ENCODE results near the gene LRRC72. TPM values are rescaled to one million over a fixed set of nuclear protein-coding genes. Genes with fewer than 3 reads are reported as not detected.

The LRRC72 gene
- total RNA-seq, result not detected in 2 replicates
- not detected in 2 replicates for polyA plus RNA-seq
- polyA plus RNA-seq (2012), result not detected in 2 replicates
- not detected in 2 replicates for polyA minus RNA-seq (ENCODE audit: low replicate concordance)

DNA sequence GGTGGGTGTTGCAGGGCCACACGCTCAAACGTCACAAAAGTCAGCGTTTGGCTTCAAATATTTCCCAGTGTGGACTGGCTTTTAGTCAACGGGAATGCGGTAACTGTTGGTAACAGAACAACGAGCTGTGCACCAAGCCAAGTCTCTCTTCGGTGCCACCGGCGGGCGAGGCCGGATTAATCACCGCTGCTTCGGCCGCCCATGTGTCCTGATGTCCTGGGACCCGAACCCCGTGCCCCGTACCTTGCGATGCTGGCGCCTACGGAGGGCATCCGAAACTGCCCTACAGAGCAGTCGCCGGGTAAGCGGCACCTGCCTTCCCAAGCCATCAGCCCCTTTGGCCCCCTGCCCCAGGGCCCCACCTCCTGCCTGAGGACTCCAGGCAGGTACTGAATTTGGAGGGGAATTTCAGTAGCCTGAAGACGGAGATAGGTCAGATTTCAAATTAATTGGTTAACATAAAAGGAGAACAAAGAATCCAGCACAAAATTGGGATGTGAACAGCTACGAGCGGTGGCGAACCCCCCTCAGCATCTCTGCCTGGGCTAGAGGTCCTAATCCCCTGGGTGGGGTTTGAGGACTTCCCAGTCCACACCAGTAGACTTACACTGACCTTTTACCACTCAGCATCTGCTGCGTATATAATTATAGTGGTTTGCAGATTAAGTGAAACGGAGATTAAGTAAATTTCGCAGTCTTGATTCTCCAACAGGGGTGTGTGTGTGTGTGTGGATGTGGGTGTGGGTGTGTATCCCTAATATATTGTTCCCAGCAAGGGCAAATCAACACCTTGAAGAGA lies at the start of gene LRRC72:
Gene LRRC72 (plus strand): TSS at position 84 of the 799 bp plus-strand sequence. CDS start 128 bp downstream, at position 212.
- no peak within 1 kb of the TSS for H3K4me2 ChIP-seq (ENCODE audit: extremely low read depth, insufficient read depth, low read length)
- H3K79me2 ChIP-seq (ENCODE audit: control insufficient read depth, insufficient read depth, low read length), result no peaks in the 10 kb centered on the region
- H3K36me3 ChIP-seq (ENCODE audit: control insufficient read depth, insufficient read depth, low read length), result no peaks in the 10 kb centered on the region
- no peak for TF ChIP-seq EZH2 (IDR thresholded peaks at IDR 0.05; ENCODE audit: low read length, missing control alignments)
- TF ChIP-seq, protein P1, sequence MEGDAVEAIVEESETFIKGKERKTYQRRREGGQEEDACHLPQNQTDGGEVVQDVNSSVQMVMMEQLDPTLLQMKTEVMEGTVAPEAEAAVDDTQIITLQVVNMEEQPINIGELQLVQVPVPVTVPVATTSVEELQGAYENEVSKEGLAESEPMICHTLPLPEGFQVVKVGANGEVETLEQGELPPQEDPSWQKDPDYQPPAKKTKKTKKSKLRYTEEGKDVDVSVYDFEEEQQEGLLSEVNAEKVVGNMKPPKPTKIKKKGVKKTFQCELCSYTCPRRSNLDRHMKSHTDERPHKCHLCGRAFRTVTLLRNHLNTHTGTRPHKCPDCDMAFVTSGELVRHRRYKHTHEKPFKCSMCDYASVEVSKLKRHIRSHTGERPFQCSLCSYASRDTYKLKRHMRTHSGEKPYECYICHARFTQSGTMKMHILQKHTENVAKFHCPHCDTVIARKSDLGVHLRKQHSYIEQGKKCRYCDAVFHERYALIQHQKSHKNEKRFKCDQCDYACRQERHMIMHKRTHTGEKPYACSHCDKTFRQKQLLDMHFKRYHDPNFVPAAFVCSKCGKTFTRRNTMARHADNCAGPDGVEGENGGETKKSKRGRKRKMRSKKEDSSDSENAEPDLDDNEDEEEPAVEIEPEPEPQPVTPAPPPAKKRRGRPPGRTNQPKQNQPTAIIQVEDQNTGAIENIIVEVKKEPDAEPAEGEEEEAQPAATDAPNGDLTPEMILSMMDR (conservative IDR thresholded peaks at IDR 0.05 in 1 of 2, IDR thresholded peaks at IDR 0.05 in 1 of 2; ENCODE audit: low read depth in 1 of 2, low read length in 2 of 2), result no peak
- no peaks in the 10 kb centered on the region for H3K4me1 ChIP-seq (ENCODE audit: control insufficient read depth, extremely low read depth, insufficient read depth, low read length)
- H3K9ac ChIP-seq (ENCODE audit: insufficient read depth, low read length), result no peak within 1 kb of the TSS
- H3K9me3 ChIP-seq (ENCODE audit: control insufficient read depth, insufficient read depth, low read depth, low read length), result no peaks in the 10 kb centered on the region
- H3K27ac ChIP-seq (ENCODE audit: insufficient read depth, low read length), result no peak within 1 kb of the TSS
- no peaks in the 10 kb centered on the region for H4K20me1 ChIP-seq (ENCODE audit: control insufficient read depth, extremely low read depth, insufficient read depth, low read length)
- H2AFZ ChIP-seq (ENCODE audit: low read length), result no peak within 1 kb of the TSS
- H3K4me3 ChIP-seq (replicated peaks in 1 of 4; ENCODE audit: control extremely low read depth in 1 of 4, insufficient read depth in 1 of 4, low read depth in 3 of 4, low read length in 4 of 4), result no peak within 1 kb of the TSS
- H3K27me3 ChIP-seq (ENCODE audit: control insufficient read depth, insufficient read depth, low read length), result no peaks in the 10 kb centered on the region
- no peak for DNase-seq (ENCODE audit: low read depth in 2 of 2)

DNA sequence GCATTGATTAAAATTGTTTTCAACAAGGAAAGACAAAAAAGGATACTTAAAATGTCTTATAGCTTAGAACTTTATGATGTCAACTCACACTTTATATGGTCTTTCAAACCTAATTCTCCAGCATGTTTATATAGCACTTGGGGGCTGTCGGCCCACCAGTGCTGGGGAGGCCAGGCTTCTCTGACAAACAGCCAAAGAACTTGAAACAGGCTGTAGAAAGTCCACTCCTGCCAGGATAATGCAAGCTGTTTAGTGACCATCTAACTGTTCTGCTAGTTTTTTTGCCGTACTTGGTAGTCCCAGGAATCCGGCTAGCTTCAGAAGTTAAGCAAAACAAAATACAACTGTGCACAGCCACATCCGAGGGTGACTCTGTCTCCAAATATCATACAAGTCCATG lies 47.5 kb upstream of the LRRC72 start:
- H4K20me1 ChIP-seq (ENCODE audit: control insufficient read depth, extremely low read depth, insufficient read depth, low read length), result no peaks in the 10 kb centered on the region
- no peaks in the 10 kb centered on the region for H3K4me1 ChIP-seq (ENCODE audit: control insufficient read depth, extremely low read depth, insufficient read depth, low read length)
- H2AFZ ChIP-seq (ENCODE audit: low read length), result no peak overlapping the region
- no peak overlapping the region for H3K4me3 ChIP-seq (replicated peaks in 1 of 4; ENCODE audit: control extremely low read depth in 1 of 4, insufficient read depth in 1 of 4, low read depth in 3 of 4, low read length in 4 of 4)
- no peak overlapping the region for H3K4me2 ChIP-seq (ENCODE audit: extremely low read depth, insufficient read depth, low read length)
- H3K9ac ChIP-seq (ENCODE audit: insufficient read depth, low read length), result no peak overlapping the region
- H3K79me2 ChIP-seq (ENCODE audit: control insufficient read depth, insufficient read depth, low read length), result no peaks in the 10 kb centered on the region
- DNase-seq (ENCODE audit: low read depth in 2 of 2), result no peak
- H3K27ac ChIP-seq (ENCODE audit: insufficient read depth, low read length), result no peak overlapping the region
- TF ChIP-seq, protein P1 (conservative IDR thresholded peaks at IDR 0.05 in 1 of 2, IDR thresholded peaks at IDR 0.05 in 1 of 2; ENCODE audit: low read depth in 1 of 2, low read length in 2 of 2), result no peak
- no peak for TF ChIP-seq EZH2 (IDR thresholded peaks at IDR 0.05; ENCODE audit: low read length, missing control alignments)
- no peaks in the 10 kb centered on the region for H3K36me3 ChIP-seq (ENCODE audit: control insufficient read depth, insufficient read depth, low read length)
- no peaks in the 10 kb centered on the region for H3K27me3 ChIP-seq (ENCODE audit: control insufficient read depth, insufficient read depth, low read length)
- no peaks in the 10 kb centered on the region for H3K9me3 ChIP-seq (ENCODE audit: control insufficient read depth, insufficient read depth, low read depth, low read length)

DNA sequence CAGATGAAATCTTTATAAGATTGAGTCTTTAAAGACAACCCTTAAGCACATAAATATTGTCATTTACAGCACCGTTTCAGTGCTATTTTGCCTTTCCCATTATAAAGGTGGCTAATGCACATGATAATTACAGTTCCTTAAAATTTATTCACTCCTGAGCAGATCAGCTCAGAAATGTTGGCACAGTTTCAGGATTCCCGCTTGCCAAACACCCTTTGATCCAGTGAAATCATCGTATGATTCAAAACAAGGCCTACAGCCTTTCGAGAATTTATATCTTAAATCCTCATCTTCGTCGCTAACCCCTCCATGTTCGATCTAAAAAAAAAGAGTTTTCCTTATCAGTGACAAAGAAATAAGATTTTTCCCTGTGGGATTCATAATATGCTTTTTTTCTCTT lies 47.0 kb upstream of the LRRC72 start:
- Histone ChIP-seq H2AFZ (ENCODE audit: low read length) (no peak overlapping the region), H3K9ac (ENCODE audit: insufficient read depth, low read length) (no peak overlapping the region), H3K4me2 (ENCODE audit: extremely low read depth, insufficient read depth, low read length) (no peak overlapping the region), H3K79me2 (ENCODE audit: control insufficient read depth, insufficient read depth, low read length) (no peaks in the 10 kb centered on the region), H3K36me3 (ENCODE audit: control insufficient read depth, insufficient read depth, low read length) (no peaks in the 10 kb centered on the region), H3K27me3 (ENCODE audit: control insufficient read depth, insufficient read depth, low read length) (no peaks in the 10 kb centered on the region), H3K9me3 (ENCODE audit: control insufficient read depth, insufficient read depth, low read depth, low read length) (no peaks in the 10 kb centered on the region), H3K4me3 (replicated peaks in 1 of 4; ENCODE audit: control extremely low read depth in 1 of 4, insufficient read depth in 1 of 4, low read depth in 3 of 4, low read length in 4 of 4) (no peak overlapping the region), H3K4me1 (ENCODE audit: control insufficient read depth, extremely low read depth, insufficient read depth, low read length) (no peaks in the 10 kb centered on the region), H3K27ac (ENCODE audit: insufficient read depth, low read length) (no peak overlapping the region), H4K20me1 (ENCODE audit: control insufficient read depth, extremely low read depth, insufficient read depth, low read length) (no peaks in the 10 kb centered on the region)
- DNase-seq (ENCODE audit: low read depth in 2 of 2), result peak; percentile 7 to 62
- no peak for TF ChIP-seq EZH2 (IDR thresholded peaks at IDR 0.05; ENCODE audit: low read length, missing control alignments)
- TF ChIP-seq, protein P1 (conservative IDR thresholded peaks at IDR 0.05 in 1 of 2, IDR thresholded peaks at IDR 0.05 in 1 of 2; ENCODE audit: low read depth in 1 of 2, low read length in 2 of 2), result no peak

Measured in fibroblast of lung (primary cell).